PC-3 (cell line): ENCODE measurements around the gene ULK4.

Experiments
- CTCF ChIP-seq: fragments of 300-600 bp; sonication (generic); conservative IDR thresholded peaks from 2 replicates; pipeline ENCODE4 v1.5.1; 2017; ENCODE audit warnings: antibody characterized with exemption, low read depth, mild to moderate bottlenecking, low read length
- EZH2 ChIP-seq: fragments of 300-600 bp; sonication (generic); IDR thresholded peaks from one replicate; pipeline ENCODE4 v1.6.1; 2017; ENCODE audit warnings: antibody characterized with exemption, mild to moderate bottlenecking, low read length; ENCODE audit not compliant: unreplicated experiment
- EZH2phosphoT487 ChIP-seq: fragments of 300-600 bp; sonication (generic); IDR thresholded peaks from 2 replicates; pipeline ENCODE4 v1.6.1; 2018; ENCODE audit warnings: mild to moderate bottlenecking, antibody characterized with exemption, low read length, borderline replicate concordance

- TF ChIP-seq CTCF (no peak), EZH2 (no peak), EZH2phosphoT487 (no peak)
Observed at GRCh38 chr3:41565948-41566514, 395.9 kb downstream of the ULK4 start.
